GM19240 (cell line): ENCODE results near the gene ISOC2.

ENCODE experiments used
- DNase-seq: peaks from one replicate; pipeline ENCODE4 v3.0.0; 2011; ENCODE audit warnings: low spot score; ENCODE audit not compliant: insufficient read length

The ISOC2 gene

DNA sequence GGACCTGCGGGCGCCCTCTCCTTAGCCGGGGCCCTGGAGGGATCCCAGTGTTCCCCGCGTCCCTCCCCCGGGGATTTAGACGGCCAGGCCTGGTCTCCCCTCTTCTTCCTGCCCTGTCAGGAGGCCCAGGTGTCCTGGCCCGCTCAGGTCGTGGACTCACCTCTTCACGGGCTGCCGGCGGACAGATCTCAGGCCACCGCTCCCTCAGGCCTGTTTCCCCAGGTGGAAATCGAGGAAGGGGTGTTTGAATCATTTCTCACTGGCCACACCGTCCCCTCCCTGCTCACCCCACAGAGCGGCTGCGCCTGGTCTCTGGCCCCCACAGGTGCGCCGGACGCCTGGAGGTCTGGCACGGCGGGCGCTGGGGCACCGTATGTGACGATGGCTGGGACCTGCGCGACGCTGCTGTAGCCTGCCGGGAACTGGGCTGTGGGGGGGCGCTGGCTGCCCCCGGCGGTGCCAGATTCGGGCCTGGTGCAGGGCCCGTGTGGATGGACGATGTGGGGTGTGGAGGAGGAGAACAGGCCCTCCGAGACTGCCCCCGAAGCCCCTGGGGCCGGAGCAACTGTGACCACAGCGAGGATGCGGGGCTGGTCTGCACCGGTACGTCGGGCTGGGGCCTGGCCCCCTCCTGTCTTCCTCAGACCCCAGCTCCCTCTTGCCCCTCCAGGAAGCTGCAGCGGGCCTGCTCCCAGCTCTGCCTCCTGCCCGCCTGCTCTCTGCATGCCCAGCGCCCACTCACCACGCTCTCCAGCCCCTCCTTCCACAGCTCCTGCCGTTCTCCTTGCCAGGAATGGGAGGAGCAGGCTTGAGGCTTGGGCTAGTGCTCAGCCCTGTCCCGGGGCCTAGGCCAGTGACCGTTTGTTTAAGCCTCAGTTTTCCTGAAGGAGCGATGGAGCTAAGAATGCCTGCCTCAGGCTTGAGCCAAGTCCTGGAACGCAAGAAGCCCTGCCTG lies 29.3 kb upstream of the ISOC2 start:
- no peak for DNase-seq

DNA sequence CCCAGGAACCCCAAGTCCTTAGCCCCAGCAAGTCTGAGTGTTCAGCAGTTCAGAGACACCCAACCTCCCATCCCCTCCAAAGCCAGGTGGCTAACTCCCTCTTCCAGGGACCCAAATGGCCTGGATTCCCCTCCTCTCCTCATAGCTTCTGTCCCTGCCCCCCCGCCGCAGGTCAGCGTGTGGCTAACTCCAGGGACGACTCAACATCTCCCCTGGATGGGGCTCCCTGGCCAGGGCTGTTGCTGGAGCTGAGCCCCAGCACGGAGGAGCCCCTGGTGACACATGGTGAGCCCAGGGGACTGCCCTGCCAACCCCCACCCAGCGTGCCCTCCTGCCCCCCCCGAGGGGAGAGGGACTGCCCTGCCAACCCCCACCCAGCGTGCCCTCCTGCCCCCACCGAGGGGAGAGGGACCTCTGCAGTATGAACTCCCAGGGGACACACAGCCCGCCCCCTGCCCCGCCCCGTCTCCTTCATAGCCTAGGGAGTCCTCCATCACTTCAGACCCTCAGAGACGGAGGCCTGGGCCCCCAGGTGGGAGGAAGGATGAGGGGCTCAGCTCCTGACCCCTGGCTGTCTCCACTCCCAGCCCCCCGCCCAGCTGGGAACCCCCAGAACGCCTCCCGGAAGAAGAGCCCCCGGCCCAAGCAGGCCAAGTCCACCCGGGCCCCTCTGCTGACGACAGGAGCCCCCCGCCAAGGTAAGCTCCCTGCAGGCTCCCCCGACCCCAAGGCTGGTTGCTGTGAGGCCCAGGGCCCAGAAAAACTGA lies 28.5 kb upstream of the ISOC2 start:
- no peak for DNase-seq

- DNase-seq, result no peak
These were observed 27.7 kb upstream of the ISOC2 start for GRCh38 chr19:55488986-55489710.

GRCh38 chr19:55487924-55488687 lies 26.7 kb upstream of the ISOC2 start, which contains the start of gene SSC5D:
Gene SSC5D (plus strand): TSS chr19:55488436. CDS start chr19:55488590, 154 bp downstream.
- no peak for DNase-seq

DNA sequence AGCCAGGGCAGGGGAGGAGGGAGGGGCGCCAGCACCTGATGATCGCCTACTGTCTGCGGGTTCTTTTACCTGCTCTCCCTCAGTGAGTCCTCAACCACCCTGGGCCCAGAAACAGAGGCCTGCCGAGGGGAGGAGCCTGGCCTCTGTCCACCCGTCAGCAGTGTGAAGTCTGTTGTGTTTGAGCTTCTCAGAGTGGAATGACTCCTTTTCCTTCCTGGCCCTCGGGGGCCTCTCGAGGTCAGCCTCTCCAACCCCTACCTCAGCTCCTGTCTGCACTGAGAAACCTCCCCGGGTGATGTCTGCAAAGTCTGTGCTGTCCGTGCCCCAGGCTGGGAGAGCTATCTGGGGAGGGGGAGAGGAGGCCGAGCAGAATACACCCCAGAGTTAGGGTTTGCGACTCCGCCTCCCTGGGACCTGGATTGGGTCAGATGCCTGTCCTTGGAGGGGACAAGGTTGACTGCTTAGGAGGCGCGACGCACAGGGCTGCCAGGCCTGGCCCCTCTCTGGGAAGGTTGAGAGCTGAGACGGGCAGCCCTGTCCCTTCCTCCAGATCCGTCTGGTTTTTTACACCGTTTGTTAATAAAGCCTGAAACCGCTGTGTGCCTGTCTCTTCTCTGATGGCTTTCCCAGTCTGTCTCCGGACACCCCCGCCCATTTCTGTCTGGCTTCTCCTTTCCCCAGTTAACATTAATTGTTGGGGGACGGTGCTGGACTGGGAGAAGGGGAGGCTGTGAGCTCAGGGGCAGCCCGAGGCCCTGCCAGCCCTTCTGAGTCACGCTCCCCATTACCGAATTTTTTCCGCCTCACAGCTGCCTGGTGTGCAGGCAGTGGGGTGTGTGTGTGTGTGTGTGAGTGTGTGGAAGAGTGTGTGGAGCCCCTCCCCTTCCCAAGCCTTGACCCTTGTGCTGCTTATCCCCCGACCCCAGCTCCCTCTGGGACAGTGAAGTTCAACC lies 25.8 kb upstream of the ISOC2 start:
- no peak for DNase-seq

GRCh38 chr19:55486043-55486970 lies 24.9 kb upstream of the ISOC2 start:
- no peak for DNase-seq

- no peak for DNase-seq
These were observed 24.1 kb upstream of the ISOC2 start for GRCh38 chr19:55485439-55486011.

DNA sequence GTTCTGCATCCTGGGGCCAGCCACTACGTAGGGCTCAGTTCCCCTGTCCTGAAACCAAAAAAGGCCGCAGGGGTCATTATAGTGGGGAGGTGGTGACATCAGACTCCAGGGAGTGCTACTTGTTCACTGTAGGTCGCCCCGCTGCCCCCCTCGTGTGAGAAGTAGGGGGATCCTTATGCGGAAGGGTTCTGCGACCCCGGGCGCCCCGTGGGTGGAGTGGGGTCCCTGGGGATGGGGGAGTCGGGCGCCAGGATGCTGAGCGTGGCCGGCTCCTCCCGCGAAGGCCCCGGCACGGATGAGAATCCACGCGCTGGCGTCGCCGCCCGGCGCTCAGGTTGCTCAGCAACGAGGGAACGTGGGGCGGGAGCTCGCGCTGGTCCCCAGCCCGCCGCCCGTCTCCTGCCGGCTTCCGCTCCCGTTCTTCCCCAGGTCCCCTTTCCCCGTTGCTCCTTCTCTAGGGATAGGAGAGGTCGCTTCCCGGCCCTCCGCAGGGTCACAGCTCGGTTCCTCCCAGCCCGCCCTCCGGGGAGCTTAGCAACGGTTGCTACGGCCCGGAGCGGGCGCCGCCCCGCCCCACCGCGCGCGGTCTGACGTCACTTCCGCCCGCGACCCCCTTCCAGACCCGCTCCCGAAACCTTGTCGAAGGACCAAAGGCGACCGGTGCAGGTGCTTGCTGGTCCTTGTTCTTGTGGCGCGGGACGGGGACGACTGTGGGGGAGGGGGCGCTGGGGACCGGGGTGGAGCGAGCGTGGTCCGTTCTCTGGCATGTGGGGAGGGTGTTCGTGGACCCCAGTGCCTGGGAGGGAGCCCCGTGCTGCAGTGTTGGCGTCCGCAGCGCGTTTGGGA lies 23.4 kb upstream of the ISOC2 start, which contains the start of gene NAT14:
NAT14 (plus strand) TSS at position 596 of the 846 bp plus-strand sequence. CDS start 521 bp downstream, outside the sequence.
- DNase-seq, result peak; percentile 96

GRCh38 chr19:55483706-55484592 lies 22.5 kb upstream of the ISOC2 start:
- no peak for DNase-seq

- DNase-seq, result no peak
These were observed 21.7 kb upstream of the ISOC2 start for GRCh38 chr19:55482967-55483705.

GRCh38 chr19:55482156-55482961 lies 20.9 kb upstream of the ISOC2 start:
- no peak for DNase-seq

GRCh38 chr19:55481794-55482155 lies 20.3 kb upstream of the ISOC2 start:
- DNase-seq, result no peak

- no peak for DNase-seq
These were observed 19.8 kb upstream of the ISOC2 start for GRCh38 chr19:55481148-55481793.
